HG03064 (cell line): ENCODE results near the gene SYNGR4.
A peak's percentile ranks its signal among the peaks of the same experiment; 100 is the strongest.
"Not testable (repeated sequence)": the region's sequence is repeated elsewhere in the genome, so short reads cannot be mapped to it uniquely, and the experiment has no call there.

ENCODE experiments used
- ATAC-seq: cut with Tn5 transposase; IDR thresholded peaks from one replicate; pipeline ENCODE4 v1.9.1; 2021; ENCODE audit warnings: low read depth; ENCODE audit not compliant: unreplicated experiment

Gene SYNGR4

DNA sequence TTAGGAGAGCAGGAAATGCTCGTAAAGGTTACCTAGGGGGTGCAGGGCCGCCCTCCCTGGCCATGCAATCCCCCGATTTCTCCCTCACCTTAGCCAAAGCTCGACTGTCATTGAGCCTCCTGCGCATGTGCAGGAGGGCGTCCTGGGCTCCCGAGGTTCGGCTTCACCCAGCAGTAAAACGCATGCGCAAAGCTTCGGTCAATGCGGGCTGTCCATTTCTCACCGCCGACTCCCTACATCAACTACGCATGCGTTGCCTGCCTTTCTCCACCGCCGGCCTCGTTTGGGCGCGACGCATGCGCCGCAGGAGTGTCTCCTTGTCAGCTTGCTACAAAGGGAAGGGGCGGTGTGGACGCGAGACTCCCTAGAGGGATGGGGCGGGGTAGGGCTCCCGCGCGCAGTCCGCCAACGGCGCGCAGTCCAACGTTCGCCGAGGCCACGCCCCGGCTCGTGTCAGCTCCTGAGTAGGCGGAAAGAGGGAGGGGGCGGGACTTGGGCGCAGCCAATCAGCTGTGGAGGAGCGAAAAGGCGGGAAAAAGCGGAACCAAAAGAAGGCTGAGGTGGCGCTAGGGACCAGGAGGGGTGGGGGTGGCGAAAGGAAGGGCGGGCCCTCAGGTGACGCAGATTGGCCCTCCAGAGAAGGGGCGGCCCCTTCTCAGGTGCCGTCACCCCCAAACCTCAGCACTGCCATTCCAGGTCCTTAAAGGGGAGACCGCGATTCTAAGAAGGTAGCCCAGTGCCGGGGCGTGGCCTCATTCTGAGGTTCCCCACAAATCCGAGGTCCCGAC is at the start of gene SYNGR4, which contains the start of gene TMEM143:
SYNGR4 (plus strand) TSS at position 558 of the 788 bp plus-strand sequence. CDS start 1,476 bp downstream, outside the sequence.
TMEM143 (minus strand) TSS at position 131 of the 788 bp plus-strand sequence; CDS start at position 111, 20 bp downstream.
- peak; percentile 72 for ATAC-seq

- ATAC-seq, result no peak
These were observed 48.5 kb upstream of the SYNGR4 start for GRCh38 chr19:48315712-48316111.

GRCh38 chr19:48317708-48317960 is 46.5 kb upstream of the SYNGR4 start:
- not testable (repeated sequence) for ATAC-seq

GRCh38 chr19:48318286-48318987 is 45.7 kb upstream of the SYNGR4 start:
- ATAC-seq, result no peak

GRCh38 chr19:48319647-48320541 is 44.3 kb upstream of the SYNGR4 start:
- no peak for ATAC-seq

DNA sequence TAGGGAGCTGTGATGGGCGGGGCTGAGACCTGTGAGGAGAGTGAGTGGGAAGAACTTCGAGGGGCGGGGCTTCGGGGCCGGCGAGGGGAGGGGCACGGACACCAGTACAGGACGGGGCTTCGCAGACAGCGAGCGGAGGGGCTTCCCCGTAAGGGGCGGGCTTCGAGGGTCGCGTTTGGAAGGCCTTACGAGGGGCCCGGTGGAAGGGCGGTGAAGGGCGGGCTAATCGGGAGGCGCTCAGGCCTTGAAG is 42.9 kb upstream of the SYNGR4 start:
- ATAC-seq, result peak; percentile 39

GRCh38 chr19:48321622-48322591 is 42.3 kb upstream of the SYNGR4 start:
- ATAC-seq, result peak; percentile 50

DNA sequence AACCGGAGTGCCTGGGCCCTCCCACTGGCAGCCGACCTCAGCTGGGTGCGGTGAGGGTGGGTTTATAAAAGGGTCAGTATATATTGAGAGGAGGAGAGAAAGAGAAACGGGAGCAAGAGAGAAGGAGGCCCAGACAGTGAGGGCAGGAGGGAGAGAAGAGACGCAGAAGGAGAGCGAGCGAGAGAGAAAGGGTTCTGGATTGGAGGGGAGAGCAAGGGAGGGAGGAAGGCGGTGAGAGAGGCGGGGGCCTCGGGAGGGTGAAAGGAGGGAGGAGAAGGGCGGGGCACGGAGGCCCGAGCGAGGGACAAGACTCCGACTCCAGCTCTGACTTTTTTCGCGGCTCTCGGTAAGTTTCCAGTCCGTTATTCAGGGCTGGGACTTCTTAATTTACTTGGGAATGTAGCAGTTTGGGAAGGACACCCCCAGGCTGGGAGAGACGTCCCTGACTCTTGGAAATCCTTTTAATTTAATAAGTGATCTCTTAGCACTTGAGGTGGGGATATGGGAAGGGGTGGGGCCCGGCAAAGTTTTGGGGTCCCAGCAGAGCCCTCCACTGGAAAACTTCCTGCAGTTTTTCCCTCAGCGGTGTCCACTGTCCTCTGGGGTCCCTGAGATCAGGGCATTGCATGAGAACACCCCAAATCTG is 38.8 kb upstream of the SYNGR4 start, which contains the start of gene EMP3:
EMP3 (plus strand) TSS at position 288 of the 646 bp plus-strand sequence. CDS start 1,293 bp downstream, outside the sequence.
- ATAC-seq, result no peak

GRCh38 chr19:48329167-48329891 is 34.8 kb upstream of the SYNGR4 start:
- ATAC-seq, result no peak

- ATAC-seq, result no peak
These were observed 34.0 kb upstream of the SYNGR4 start for GRCh38 chr19:48330012-48330681.

DNA sequence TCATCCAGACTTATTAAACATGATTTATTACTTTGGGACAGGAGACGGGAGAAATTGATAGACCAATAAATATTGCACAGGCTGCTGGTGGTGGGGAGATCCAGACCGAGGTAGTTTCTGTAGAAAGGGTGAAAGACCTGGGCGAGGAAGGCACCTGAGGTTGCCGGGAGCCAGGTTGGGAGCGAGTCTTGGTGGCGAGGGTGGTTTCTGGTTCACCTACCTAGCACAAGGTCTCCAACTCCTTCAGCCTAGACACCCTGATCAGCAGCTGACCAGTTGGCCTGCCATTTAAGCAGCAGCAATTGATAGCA is 31.9 kb upstream of the SYNGR4 start:
- ATAC-seq, result no peak

DNA sequence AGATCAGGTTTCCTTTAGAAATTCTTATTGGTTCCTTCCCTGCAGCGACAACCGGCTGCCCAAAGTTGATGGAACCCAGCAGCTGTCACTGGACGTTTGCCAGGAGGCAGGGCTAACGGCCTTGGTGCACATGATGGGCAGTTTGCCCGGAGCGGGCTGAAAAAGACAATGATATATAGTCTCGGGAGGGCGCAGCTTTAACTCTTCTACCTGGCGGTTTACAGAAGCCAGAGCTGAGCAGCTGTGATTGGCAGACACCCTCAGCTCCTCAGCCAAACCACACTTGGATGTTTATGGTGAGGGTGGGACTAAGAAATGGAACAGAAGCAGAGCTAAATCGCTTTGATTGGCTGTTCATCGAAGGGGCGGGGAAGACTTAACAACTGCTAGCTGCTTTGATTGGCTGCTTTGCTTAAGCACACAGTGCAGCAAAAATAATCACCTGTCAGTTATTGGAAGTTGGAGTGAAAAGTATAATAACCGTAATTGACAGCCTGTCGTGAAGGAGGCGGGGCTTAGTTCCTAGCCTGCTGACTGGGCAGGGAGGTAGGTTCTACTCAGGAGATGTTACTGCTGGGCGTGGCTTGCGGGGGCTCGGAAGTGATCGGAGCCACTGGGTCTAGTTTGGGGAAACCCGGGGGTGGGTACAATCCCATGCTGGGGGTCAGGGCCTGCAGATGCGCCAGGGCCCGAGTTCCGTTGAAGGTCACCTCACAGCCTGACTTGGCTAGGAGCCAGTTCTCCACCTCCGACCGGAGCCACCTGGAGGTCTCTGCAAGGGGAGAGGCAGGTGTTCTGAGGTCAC is 31.3 kb upstream of the SYNGR4 start:
- peak; percentile 50 for ATAC-seq

GRCh38 chr19:48333467-48334384 is 30.4 kb upstream of the SYNGR4 start:
- ATAC-seq, result peak; percentile 42

DNA sequence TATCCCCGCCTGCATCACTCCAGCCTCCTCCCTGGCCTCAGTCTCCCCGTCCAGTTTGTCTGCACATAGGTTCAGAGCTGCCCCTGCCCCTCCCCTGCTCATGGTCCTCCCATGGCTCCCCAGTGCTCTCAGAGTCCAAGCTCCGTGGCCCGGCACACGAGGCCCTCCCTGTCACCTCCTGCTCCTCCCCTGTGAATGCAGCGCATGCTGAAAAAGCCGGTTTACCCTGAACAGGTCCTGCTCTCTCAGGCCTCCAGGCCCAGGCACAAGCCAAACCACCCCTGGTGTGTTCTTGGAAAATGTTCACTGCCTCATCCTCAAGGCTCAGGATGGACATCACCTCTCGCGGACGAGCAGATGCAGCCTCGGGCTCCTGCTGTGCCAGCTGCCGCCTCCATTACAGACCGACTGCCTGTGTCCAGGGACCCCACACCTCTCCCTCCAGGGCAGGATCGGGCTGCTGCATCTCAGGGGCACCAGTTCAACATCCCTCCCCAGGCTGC is 25.9 kb upstream of the SYNGR4 start:
- ATAC-seq, result no peak

DNA sequence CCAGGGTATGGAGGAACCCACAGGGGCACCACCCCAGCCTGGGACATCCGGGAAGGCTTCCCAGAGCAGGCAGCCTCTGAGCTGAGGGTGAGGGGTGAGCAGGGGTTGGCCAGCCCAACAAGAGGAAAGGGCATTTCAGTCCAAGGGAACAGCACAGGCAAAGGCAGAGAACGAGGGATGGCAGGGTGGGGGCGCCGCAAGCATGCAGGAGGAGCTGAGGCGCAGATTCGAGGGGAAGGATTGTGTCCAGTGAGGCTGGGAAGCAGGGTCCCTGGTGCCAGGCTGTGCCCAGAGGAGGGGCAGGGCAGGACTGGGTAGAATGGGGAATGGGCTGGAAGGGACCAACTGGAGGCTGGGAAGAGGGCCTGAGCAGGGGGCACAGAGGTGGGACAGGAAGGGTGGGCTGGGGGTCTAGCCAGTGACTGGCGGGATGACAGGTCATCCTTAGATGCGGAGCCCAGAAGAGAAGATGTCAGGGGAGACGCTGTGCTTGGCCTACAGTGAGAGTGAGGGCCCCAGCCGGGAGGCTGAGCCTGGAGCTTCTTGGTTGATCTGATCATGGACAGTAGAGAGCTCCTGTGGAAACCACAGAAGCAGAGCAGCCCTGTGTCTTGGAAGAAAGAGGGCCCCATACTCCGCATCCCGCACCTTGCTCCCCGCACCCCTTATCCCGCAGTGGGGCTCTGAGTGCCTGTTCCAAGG is 25.2 kb upstream of the SYNGR4 start:
- no peak for ATAC-seq

DNA sequence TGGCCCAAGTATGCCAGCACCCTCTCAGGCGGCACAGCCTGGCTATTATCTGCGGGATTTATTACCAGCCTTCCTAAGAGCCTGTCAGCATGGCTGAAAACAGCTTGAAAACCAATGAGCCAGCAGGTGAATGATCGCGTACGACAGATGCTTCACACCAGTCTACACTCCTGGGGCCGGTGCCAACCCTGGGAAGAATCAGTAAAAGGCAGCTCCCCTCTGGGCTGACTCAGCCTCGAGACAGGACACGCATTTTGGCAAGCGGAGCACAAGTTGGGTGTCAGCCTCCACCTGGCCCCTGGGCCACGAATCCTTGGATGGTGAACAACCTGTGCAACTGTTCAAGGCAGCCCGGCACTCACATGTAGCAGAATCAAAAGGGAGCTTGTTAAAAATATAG is 23.2 kb upstream of the SYNGR4 start:
- no peak for ATAC-seq
